ENCODE results near the gene ABCG1.

ABCG1 gene

DNA sequence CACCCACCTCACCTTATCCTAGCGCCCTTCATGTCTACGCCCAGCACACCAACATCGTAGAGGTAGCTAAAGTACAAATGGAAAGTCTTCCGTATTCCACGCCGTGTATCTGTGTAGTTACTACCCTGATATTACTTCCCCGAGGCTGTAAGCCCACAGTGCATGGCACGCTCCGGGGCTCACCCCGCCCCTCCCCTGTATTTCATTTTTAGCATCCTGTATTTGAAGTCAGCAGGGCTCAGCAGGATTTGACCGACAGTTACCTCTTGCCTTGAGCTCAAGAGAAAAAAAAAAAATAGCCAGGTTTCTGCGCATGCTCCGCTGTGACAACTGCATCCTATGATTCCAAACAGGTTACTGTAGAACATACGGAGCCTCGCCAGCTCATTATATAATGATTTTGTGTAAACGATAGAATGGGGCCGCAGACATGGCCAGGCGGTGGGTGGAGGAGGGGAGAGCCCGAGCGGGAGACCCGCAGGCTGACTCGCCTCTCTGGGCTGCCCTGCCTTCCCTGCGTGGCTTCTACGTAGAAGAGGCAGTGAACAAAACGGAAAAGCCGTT, 1.3 kb downstream of the ABCG1 start:
- TF ChIP-seq CTCF (IDR thresholded peaks at IDR 0.05) = no peak

DNA sequence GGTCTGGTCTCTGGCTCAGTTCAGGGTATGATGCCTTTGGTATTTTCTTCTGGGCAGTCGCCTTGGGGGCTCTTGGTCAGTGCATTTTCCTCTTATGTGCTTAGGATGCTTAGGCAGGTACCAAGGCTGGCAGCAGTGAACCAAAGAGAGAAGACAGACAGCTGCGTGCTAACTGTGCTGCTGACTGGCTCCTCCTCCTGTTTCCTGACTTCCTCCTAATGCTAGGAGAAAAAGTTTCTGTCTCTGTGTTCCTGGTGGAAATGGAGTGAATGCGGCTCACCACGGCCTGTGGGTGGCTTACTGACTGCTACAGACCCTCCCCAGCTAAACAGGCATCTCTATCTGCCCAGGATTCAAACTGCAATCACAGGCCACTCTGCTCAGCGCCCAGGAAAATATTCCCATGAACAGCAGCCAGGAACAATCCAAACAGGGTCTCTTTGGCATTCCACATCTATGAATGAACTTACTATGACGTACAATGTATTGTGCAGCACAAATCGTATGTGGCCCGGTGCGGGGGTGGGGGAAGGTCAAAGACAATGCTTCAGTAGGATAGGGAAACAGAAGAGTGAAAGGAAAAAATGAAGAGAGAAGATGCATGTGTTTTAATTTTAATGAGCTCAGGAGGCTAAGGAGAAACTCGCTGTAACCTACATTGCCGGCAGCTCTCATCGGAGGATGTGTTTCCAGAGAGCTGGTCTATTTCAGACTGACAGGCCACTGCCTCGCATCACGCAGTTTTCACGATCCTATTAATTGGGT, 2.8 kb downstream of the ABCG1 start:
- no peak for TF ChIP-seq CTCF (IDR thresholded peaks at IDR 0.05)

DNA sequence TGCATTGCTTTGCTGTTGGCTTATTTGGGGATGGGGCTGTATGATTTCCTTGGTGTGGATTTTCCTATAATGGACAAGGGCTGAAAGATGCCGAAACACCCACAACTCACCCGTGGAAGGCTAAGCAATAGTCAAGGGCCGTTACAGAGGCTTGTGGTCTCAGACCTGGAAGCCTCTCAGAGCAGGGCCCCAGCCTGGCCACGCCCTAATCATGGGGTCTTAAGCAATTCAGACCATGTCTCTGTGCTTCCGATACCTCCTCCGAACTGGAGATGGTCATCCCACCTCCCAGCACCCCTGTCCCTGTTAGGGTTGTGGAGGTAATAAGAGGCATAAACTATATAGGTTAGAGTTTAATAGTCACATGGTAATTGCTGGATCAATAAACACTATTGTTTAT, 3.4 kb downstream of the ABCG1 start:
- no peak for TF ChIP-seq CTCF (IDR thresholded peaks at IDR 0.05)

- no peak for TF ChIP-seq CTCF (IDR thresholded peaks at IDR 0.05)
Measured at GRCh38 chr21:42222821-42223390, 4.0 kb downstream of the ABCG1 start.

- no peak for TF ChIP-seq CTCF (IDR thresholded peaks at IDR 0.05)
Measured at GRCh38 chr21:42223826-42224575, 5.1 kb downstream of the ABCG1 start.

DNA sequence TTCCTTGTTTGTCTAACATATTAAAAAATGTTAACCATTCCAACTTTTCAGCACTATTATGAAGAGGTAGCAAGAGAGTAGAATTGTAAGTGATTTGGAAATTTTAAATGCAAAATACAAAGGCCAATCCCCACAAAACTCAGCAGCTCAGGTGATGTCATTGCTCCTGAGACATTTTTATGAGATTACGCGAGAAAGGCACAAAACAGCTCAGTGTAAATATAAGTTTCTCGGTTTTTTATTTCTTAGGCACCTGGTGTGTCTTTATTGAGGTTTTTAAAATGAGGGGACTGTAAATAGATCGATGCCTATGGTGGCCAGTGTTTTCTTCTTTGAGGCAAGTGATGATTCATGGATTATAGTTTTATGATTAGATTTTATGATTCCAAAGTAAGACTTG, 6.1 kb downstream of the ABCG1 start:
- TF ChIP-seq CTCF (IDR thresholded peaks at IDR 0.05) = no peak

DNA sequence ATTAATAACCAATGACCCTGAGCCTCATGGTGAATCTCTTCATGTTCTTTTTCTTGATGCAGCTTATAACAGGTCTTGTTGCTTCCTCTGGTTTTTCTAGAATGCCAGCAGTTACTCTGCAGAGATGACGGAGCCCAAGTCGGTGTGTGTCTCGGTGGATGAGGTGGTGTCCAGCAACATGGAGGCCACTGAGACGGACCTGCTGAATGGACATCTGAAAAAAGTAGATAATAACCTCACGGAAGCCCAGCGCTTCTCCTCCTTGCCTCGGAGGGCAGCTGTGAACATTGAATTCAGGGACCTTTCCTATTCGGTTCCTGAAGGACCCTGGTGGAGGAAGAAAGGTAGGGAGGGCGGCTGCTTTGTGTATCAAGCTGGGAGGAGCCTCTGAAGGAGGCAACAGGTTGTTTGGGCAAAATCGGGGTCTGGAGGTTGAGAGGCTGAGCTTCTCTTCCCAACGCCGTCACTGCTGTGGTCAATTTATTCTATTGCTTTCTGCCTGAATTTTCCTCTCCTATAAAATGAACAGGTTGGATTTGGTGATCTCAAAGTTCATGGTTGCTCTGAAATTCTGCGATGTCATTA, 6.7 kb downstream of the ABCG1 start:
- no peak for TF ChIP-seq CTCF (IDR thresholded peaks at IDR 0.05)

All from LNCAP (cell line).